ENCODE data around the gene SMOC2.

- TF ChIP-seq CTCF (IDR thresholded peaks at IDR 0.05) (no peak), POLR2A (IDR thresholded peaks at IDR 0.05) (no peak), POLR2AphosphoS5 (IDR thresholded peaks at IDR 0.05) (no peak), EP300 (IDR thresholded peaks at IDR 0.05) (no peak)
Observed at GRCh38 chr6:168606722-168607121, 165.7 kb downstream of the SMOC2 start.
